IMR-90 (cell line): ENCODE results near the gene MAGI2. TPM values are rescaled to one million over a fixed set of nuclear protein-coding genes. Genes with fewer than 3 reads are reported as not detected.
A peak's percentile ranks its signal among the peaks of the same experiment; 100 is the strongest.

Experiments used
- ATAC-seq: fragments of 200-7000 bp; cut with Tn5 transposase; 2 replicates; pipeline ENCODE4 v1.9.1; 2020; ENCODE audit warnings: low read depth, mild to moderate bottlenecking, moderate library complexity
- BruUV-seq: library from RNA; stranded (reverse); fragments of 400-500 nt; replicated peaks from 2 replicates; lab custom pipeline; 2021; lab: Mats Ljungman, UMichigan
- CTCF ChIA-PET: fragments of 300-600 bp; formaldehyde crosslinking; extraction: SDS; loops from one replicate; lab custom pipeline; 2021; ENCODE audit warnings: antibody characterized with exemption; lab: Yijun Ruan, JAX
- POLR2A ChIA-PET: fragments of 300-600 bp; sonication (Branson Sonifier 250); formaldehyde crosslinking; loops from one replicate; lab custom pipeline; 2022; ENCODE audit warnings: antibody characterized with exemption; ENCODE audit not compliant: unreplicated experiment; lab: Charles Lee
- DNase-seq: peaks from one replicate; pipeline ENCODE4 v3.0.0; 2013
- H2AFZ ChIP-seq: replicated peaks from 2 replicates; pipeline ENCODE3; 2013; ENCODE audit warnings: low read length, mild to moderate bottlenecking; ENCODE audit not compliant: poor library complexity
- H2AK5ac ChIP-seq: 2 replicates; pipeline ENCODE4 v1.6.1; 2013; ENCODE audit warnings: low read depth, low read length, inconsistent platforms
- H2AK9ac ChIP-seq: replicated peaks from 2 replicates; pipeline ENCODE3; 2013; ENCODE audit warnings: mild to moderate bottlenecking, low read depth, low read length, moderate library complexity; ENCODE audit not compliant: poor library complexity
- H2BK120ac ChIP-seq: 2 replicates; pipeline ENCODE4 v1.6.1; 2013; ENCODE audit warnings: low read depth, low read length, inconsistent platforms
- H2BK15ac ChIP-seq: 3 replicates; pipeline ENCODE4 v1.6.1; 2013; ENCODE audit warnings: low read depth, low read length, inconsistent platforms
- H2BK20ac ChIP-seq: 2 replicates; pipeline ENCODE4 v1.6.1; 2013; ENCODE audit warnings: low read depth, mild to moderate bottlenecking, inconsistent platforms, low read length, moderate library complexity
- H2BK5ac ChIP-seq: 2 replicates; pipeline ENCODE4 v1.6.1; 2013; ENCODE audit warnings: mild to moderate bottlenecking, low read depth, low read length, inconsistent platforms; ENCODE audit not compliant: poor library complexity, severe bottlenecking
- H3K14ac ChIP-seq: replicated peaks from 2 replicates; pipeline ENCODE4 v1.6.1; 2013; ENCODE audit warnings: low read depth, low read length, inconsistent platforms
- H3K18ac ChIP-seq: 2 replicates; pipeline ENCODE4 v1.6.1; 2013; ENCODE audit warnings: low read depth, low read length, control low read depth
- H3K23ac ChIP-seq: 2 replicates; pipeline ENCODE4 v1.6.1; 2013; ENCODE audit warnings: low read depth, low read length, inconsistent platforms
- H3K27ac ChIP-seq: 2 replicates; pipeline ENCODE4 v1.5.1; 2013; ENCODE audit warnings: mild to moderate bottlenecking, control low read depth, low read length; ENCODE audit not compliant: insufficient read depth
- H3K27me3 ChIP-seq: 2 replicates; pipeline ENCODE4 v1.6.1; 2013; ENCODE audit warnings: low read length; ENCODE audit not compliant: control insufficient read depth, insufficient read depth
- H3K36me3 ChIP-seq: 2 replicates; pipeline ENCODE4 v1.6.1; 2013; ENCODE audit warnings: low read length, mixed read lengths; ENCODE audit not compliant: control insufficient read depth, insufficient read depth
- H3K4ac ChIP-seq: 2 replicates; pipeline ENCODE4 v1.6.1; 2013; ENCODE audit warnings: low read depth, low read length, inconsistent platforms
- H3K4me1 ChIP-seq: 2 replicates; pipeline ENCODE4 v1.6.1; 2013; ENCODE audit warnings: low read length, mixed read lengths; ENCODE audit not compliant: control insufficient read depth, insufficient read depth
- H3K4me2 ChIP-seq: 2 replicates; pipeline ENCODE4 v1.6.1; 2013; ENCODE audit warnings: low read depth, mild to moderate bottlenecking, control low read depth, low read length, moderate library complexity
- H3K4me3 ChIP-seq: 2 replicates; pipeline ENCODE4 v1.5.1; 2013; ENCODE audit warnings: low read depth, mild to moderate bottlenecking, control low read depth, low read length, moderate library complexity; ENCODE audit not compliant: insufficient read depth
- H3K56ac ChIP-seq: 2 replicates; pipeline ENCODE4 v1.6.1; 2013; ENCODE audit warnings: low read length, inconsistent platforms; ENCODE audit not compliant: insufficient read depth; ENCODE audit errors: extremely low read depth
- H3K79me1 ChIP-seq, 2 experiments: 2 replicates each; pipeline ENCODE4 v1.6.1; 2013; ENCODE audit warnings: low read length in 2 of 2, inconsistent platforms in 1 of 2, low read depth in 1 of 2
- H3K9ac ChIP-seq: 2 replicates; pipeline ENCODE4 v1.6.1; 2013; ENCODE audit warnings: low read depth, low read length, control low read depth
- H3K9me1 ChIP-seq: 2 replicates; pipeline ENCODE4 v1.6.1; 2013; ENCODE audit warnings: low read length, inconsistent platforms; ENCODE audit not compliant: insufficient read depth
- H3K9me3 ChIP-seq: 2 replicates; pipeline ENCODE4 v1.6.1; 2013; ENCODE audit warnings: low read length; ENCODE audit not compliant: control insufficient read depth, insufficient read depth
- H4K20me1 ChIP-seq: 2 replicates; pipeline ENCODE4 v1.6.1; 2013; ENCODE audit warnings: low read length, inconsistent platforms; ENCODE audit not compliant: insufficient read depth
- H4K5ac ChIP-seq: 2 replicates; pipeline ENCODE4 v1.6.1; 2013; ENCODE audit warnings: mild to moderate bottlenecking, low read depth, low read length, control low read depth
- H4K8ac ChIP-seq, 2 experiments: 2 replicates each; pipeline ENCODE4 v1.6.1; 2013; ENCODE audit warnings: low read depth in 2 of 2, low read length in 2 of 2, control low read depth in 1 of 2, inconsistent platforms in 1 of 2
- H4K91ac ChIP-seq: 2 replicates; pipeline ENCODE4 v1.6.1; 2013; ENCODE audit warnings: low read depth, low read length, inconsistent platforms; ENCODE audit not compliant: insufficient read depth
- BHLHE40 ChIP-seq: fragments of 150-350 bp; IDR thresholded peaks from 2 replicates; pipeline ENCODE4 v1.6.1; 2016; ENCODE audit warnings: mild to moderate bottlenecking, low read depth, low read length
- CEBPB ChIP-seq: IDR thresholded peaks from 2 replicates; pipeline ENCODE4 v1.6.1; 2012; ENCODE audit warnings: low read depth, low read length, improper control_type of control experiment
- CHD1 ChIP-seq: IDR thresholded peaks from 2 replicates; pipeline ENCODE4 v1.6.1; 2012; ENCODE audit warnings: low read depth, low read length, improper control_type of control experiment
- FOS ChIP-seq: fragments of 150-350 bp; IDR thresholded peaks from 2 replicates; pipeline ENCODE4 v1.6.1; 2016; ENCODE audit warnings: low read depth, low read length
- MAZ ChIP-seq: IDR thresholded peaks from 2 replicates; pipeline ENCODE4 v1.6.1; 2012; ENCODE audit warnings: low read depth, mild to moderate bottlenecking, low read length, improper control_type of control experiment, moderate library complexity, borderline replicate concordance
- MXI1 ChIP-seq: IDR thresholded peaks from 2 replicates; pipeline ENCODE4 v1.6.1; 2012; ENCODE audit warnings: low read depth, mild to moderate bottlenecking, low read length, moderate library complexity, borderline replicate concordance
- NFE2L2 ChIP-seq: fragments of 150-350 bp; IDR thresholded peaks from 2 replicates; pipeline ENCODE4 v1.6.1; 2016; ENCODE audit warnings: low read depth, mild to moderate bottlenecking, low read length
- POLR2A ChIP-seq: IDR thresholded peaks from 2 replicates; pipeline ENCODE4 v1.6.1; 2012; ENCODE audit warnings: mild to moderate bottlenecking, low read depth, low read length
- RAD21 ChIP-seq: IDR thresholded peaks from 2 replicates; pipeline ENCODE4 v1.6.1; 2012; ENCODE audit warnings: low read length, improper control_type of control experiment
- RCOR1 ChIP-seq: IDR thresholded peaks from 2 replicates; pipeline ENCODE4 v1.6.1; 2012; ENCODE audit warnings: mild to moderate bottlenecking, low read length, improper control_type of control experiment; ENCODE audit not compliant: insufficient replicate concordance
- RFX5 ChIP-seq: IDR thresholded peaks from 2 replicates; pipeline ENCODE4 v1.8.0; 2012; ENCODE audit warnings: low read depth, mild to moderate bottlenecking, low read length, moderate library complexity
- SMC3 ChIP-seq: fragments of 150-350 bp; IDR thresholded peaks from 2 replicates; pipeline ENCODE4 v1.6.1; 2016; ENCODE audit warnings: low read depth, mild to moderate bottlenecking, antibody characterized with exemption, low read length, moderate library complexity
- USF2 ChIP-seq: fragments of 150-350 bp; IDR thresholded peaks from 2 replicates; pipeline ENCODE4 v1.6.1; 2017; ENCODE audit warnings: mild to moderate bottlenecking, antibody characterized with exemption, low read length, low read depth
- WGBS, 2 experiments: methylation state at CpG; one replicate each; pipeline versions ENCODE4 v1.1.5 to v1.1.7; 2013; ENCODE audit warnings: missing lambda C conversion rate in 2 of 2; ENCODE audit not compliant: insufficient read length in 1 of 2; ENCODE audit errors: extremely low coverage in 2 of 2; 5-methylcytosine and 5-hydroxymethylcytosine counted together
- dilution Hi-C: fragments of 300-500 bp; cut with HindIII; formaldehyde crosslinking; loops from one replicate; pipeline ENCODE4 v1.14.3; 2018; ENCODE audit warnings: low sequenced_read_pairs; ENCODE audit not compliant: unreplicated experiment
- in situ Hi-C: fragments of 300-500 bp; cut with MboI; formaldehyde crosslinking; loops from 3 replicates; pipeline ENCODE4 v1.14.3; 2019; ENCODE audit warnings: low sequenced_read_pairs, inconsistent platforms, mixed read lengths
- intact Hi-C: fragments of 100-400 bp; cut with micrococcal nuclease; formaldehyde crosslinking; loops from 2 replicates; pipeline ENCODE4 v1.10.0; 2022
- polyA plus RNA-seq, 3 experiments: library from polyadenylated mRNA; depleted of rRNA; stranded (reverse); fragments of >200 nt; gene quantifications; 2 replicates each; pipeline ENCODE4 v1.2.3, GENCODE V29; 2012; ENCODE audit warnings: low replicate concordance in 1 of 3
- total RNA-seq: library from RNA; depleted of rRNA; stranded (reverse); fragments of >200 nt; gene quantifications from 2 replicates; pipeline ENCODE4 v1.2.3, GENCODE V29; 2012
- TF ChIP-seq, protein P1 (sequence below): conservative IDR thresholded peaks from 2 replicates; pipeline ENCODE4 v1.5.1; 2012; ENCODE audit warnings: mild to moderate bottlenecking, low read depth, low read length, improper control_type of control experiment
- TF ChIP-seq, protein P2 (sequence below): fragments of 150-350 bp; IDR thresholded peaks from 2 replicates; pipeline ENCODE4 v1.6.1; 2016; ENCODE audit warnings: low read depth, mild to moderate bottlenecking, low read length, moderate library complexity, borderline replicate concordance

Gene MAGI2
- total and polyA plus RNA-seq, 2 of the 4 experiments (the other 2 are of a cell fraction) = 2.5 to 17.9 TPM

GRCh38 chr7:78383096-78383880 is 1070.2 kb downstream of the MAGI2 start:
- Histone ChIP-seq H3K27me3 (no peaks in the 10 kb centered on the region), H3K9ac (no peak overlapping the region), H3K18ac (no peak overlapping the region), H4K8ac (no peak overlapping the region), H3K9me3 (no peaks in the 10 kb centered on the region), H2BK5ac (no peak overlapping the region), H3K4me1 (no peaks in the 10 kb centered on the region), H4K91ac (no peak overlapping the region), H3K36me3 (no peaks in the 10 kb centered on the region), H4K5ac (no peak overlapping the region), H3K4me3 (no peak overlapping the region), H4K20me1 (no peaks in the 10 kb centered on the region), H3K56ac (no peak overlapping the region), H2BK20ac (no peak overlapping the region), H3K27ac (no peak overlapping the region), H3K4me2 (peak overlapping the region; percentile 50; the same call in 1 of the 2 replicates), H2AK5ac (no peak overlapping the region), H3K79me1 (no peaks in the 10 kb centered on the region), H3K23ac (no peak overlapping the region), H3K14ac (no peak overlapping the region), H3K9me1 (no peaks in the 10 kb centered on the region), H2AFZ (no peak overlapping the region), H2BK120ac (no peak overlapping the region), H2BK15ac (no peak overlapping the region), H3K4ac (no peak overlapping the region), H2AK9ac (no peak overlapping the region)
- intact Hi-C loops = no loop called here
- CTCF ChIA-PET = interaction anchor here (0.6 to 0.7 kb wide), 2 partner anchors 10 to 259 kb away, joined by 3 to 5 read pairs; no protein-coding TSS in a partner anchor
- dilution Hi-C loops = no loop called here
- in situ Hi-C loops = no loop called here
- POLR2A ChIA-PET = no interaction called here
- no TSS peak for BruUV-seq
- no peak for ATAC-seq
- DNase-seq = peak; percentile 47
- no CpG with 5 or more reads among the region's 4 CpGs for WGBS, 2 experiments
- no peak for TF ChIP-seq CHD1
- no peak for TF ChIP-seq RAD21
- TF ChIP-seq, protein P1, sequence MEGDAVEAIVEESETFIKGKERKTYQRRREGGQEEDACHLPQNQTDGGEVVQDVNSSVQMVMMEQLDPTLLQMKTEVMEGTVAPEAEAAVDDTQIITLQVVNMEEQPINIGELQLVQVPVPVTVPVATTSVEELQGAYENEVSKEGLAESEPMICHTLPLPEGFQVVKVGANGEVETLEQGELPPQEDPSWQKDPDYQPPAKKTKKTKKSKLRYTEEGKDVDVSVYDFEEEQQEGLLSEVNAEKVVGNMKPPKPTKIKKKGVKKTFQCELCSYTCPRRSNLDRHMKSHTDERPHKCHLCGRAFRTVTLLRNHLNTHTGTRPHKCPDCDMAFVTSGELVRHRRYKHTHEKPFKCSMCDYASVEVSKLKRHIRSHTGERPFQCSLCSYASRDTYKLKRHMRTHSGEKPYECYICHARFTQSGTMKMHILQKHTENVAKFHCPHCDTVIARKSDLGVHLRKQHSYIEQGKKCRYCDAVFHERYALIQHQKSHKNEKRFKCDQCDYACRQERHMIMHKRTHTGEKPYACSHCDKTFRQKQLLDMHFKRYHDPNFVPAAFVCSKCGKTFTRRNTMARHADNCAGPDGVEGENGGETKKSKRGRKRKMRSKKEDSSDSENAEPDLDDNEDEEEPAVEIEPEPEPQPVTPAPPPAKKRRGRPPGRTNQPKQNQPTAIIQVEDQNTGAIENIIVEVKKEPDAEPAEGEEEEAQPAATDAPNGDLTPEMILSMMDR = no peak
- no peak for TF ChIP-seq MXI1
- no peak for TF ChIP-seq RFX5
- no peak for TF ChIP-seq POLR2A
- TF ChIP-seq FOS = no peak
- TF ChIP-seq, protein P2, sequence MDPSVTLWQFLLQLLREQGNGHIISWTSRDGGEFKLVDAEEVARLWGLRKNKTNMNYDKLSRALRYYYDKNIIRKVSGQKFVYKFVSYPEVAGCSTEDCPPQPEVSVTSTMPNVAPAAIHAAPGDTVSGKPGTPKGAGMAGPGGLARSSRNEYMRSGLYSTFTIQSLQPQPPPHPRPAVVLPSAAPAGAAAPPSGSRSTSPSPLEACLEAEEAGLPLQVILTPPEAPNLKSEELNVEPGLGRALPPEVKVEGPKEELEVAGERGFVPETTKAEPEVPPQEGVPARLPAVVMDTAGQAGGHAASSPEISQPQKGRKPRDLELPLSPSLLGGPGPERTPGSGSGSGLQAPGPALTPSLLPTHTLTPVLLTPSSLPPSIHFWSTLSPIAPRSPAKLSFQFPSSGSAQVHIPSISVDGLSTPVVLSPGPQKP = no peak
- TF ChIP-seq SMC3 = no peak
- TF ChIP-seq USF2 = no peak
- no peak for TF ChIP-seq RCOR1
- no peak for TF ChIP-seq CEBPB
- no peak for TF ChIP-seq BHLHE40
- TF ChIP-seq NFE2L2 = no peak
- TF ChIP-seq MAZ = no peak
